NCI-H1436 (cell line): Measurements from ENCODE around the gene SLC8B1.
A peak's percentile ranks its signal among the peaks of the same experiment; 100 is the strongest.

Source experiments
- DNase-seq: peaks from one replicate; lab custom pipeline; 2025; lab: John Stamatoyannopoulos, UW

The SLC8B1 gene

GRCh38 chr12:113322343-113322742 lies 12.6 kb downstream of the SLC8B1 start:
- DNase-seq, result no peak

GRCh38 chr12:113320401-113320800 lies 14.5 kb downstream of the SLC8B1 start:
- no peak for DNase-seq

- no peak for DNase-seq
These were observed 15.8 kb downstream of the SLC8B1 start for GRCh38 chr12:113318900-113319628.

- DNase-seq, result no peak
These were observed 16.8 kb downstream of the SLC8B1 start for GRCh38 chr12:113318046-113318656.

GRCh38 chr12:113317122-113317521 lies 17.8 kb downstream of the SLC8B1 start:
- no peak for DNase-seq

- DNase-seq, result no peak
These were observed 18.8 kb downstream of the SLC8B1 start for GRCh38 chr12:113316155-113316554.

- no peak for DNase-seq
These were observed 19.6 kb downstream of the SLC8B1 start for GRCh38 chr12:113315358-113315757.

- no peak for DNase-seq
These were observed 20.8 kb downstream of the SLC8B1 start for GRCh38 chr12:113314121-113314529.

GRCh38 chr12:113310489-113310888 lies 24.4 kb downstream of the SLC8B1 start:
- DNase-seq, result no peak

- DNase-seq, result no peak
These were observed 28.5 kb downstream of the SLC8B1 start for GRCh38 chr12:113306382-113306781.

- no peak for DNase-seq
These were observed 29.5 kb downstream of the SLC8B1 start for GRCh38 chr12:113305281-113305856.

- peak; percentile 48 for DNase-seq
These were observed 31.8 kb downstream of the SLC8B1 start for GRCh38 chr12:113302886-113303640.

- no peak for DNase-seq
These were observed 32.4 kb downstream of the SLC8B1 start for GRCh38 chr12:113302466-113302865.

GRCh38 chr12:113301811-113302210 lies 33.1 kb downstream of the SLC8B1 start:
- no peak for DNase-seq

GRCh38 chr12:113299619-113300237 lies 35.2 kb downstream of the SLC8B1 start:
- DNase-seq, result no peak

- DNase-seq, result no peak
These were observed 35.9 kb downstream of the SLC8B1 start for GRCh38 chr12:113298861-113299545.

- no peak for DNase-seq
These were observed 36.5 kb downstream of the SLC8B1 start for GRCh38 chr12:113298472-113298817.

GRCh38 chr12:113297621-113298471 lies 37.1 kb downstream of the SLC8B1 start:
- DNase-seq, result peak; percentile 51

GRCh38 chr12:113297214-113297587 lies 37.7 kb downstream of the SLC8B1 start:
- no peak for DNase-seq

- no peak for DNase-seq
These were observed 38.2 kb downstream of the SLC8B1 start for GRCh38 chr12:113296557-113297213.
